Activated CD8-positive, alpha-beta memory T cell treated with anti-CD3 and anti-CD28 coated beads, Interleukin-2, amount 50 U/mL, for 24 hours (primary cell): ENCODE measurements around the gene ANXA5.

ENCODE experiments used
- DNase-seq: peaks from one replicate; pipeline ENCODE4 v3.0.0-alpha.2; 2020; ENCODE audit errors: extremely low read depth

Gene ANXA5

GRCh38 chr4:121642876-121643585 lies 53.7 kb downstream of the ANXA5 start:
- DNase-seq, result no peak

GRCh38 chr4:121642292-121642691 lies 54.5 kb downstream of the ANXA5 start:
- DNase-seq, result no peak

- no peak for DNase-seq
These were observed 63.1 kb downstream of the ANXA5 start for GRCh38 chr4:121633653-121634052.

GRCh38 chr4:121632636-121633035 lies 64.1 kb downstream of the ANXA5 start:
- DNase-seq, result no peak
